22Rv1 (cell line): ENCODE data around the gene SLX4IP.

Source experiments
- CTCF ChIP-seq: fragments of 450-650 bp; IDR thresholded peaks from 2 replicates; pipeline ENCODE4 v1.5.1; 2017; ENCODE audit warnings: mild to moderate bottlenecking
- ZFX ChIP-seq: fragments of 450-650 bp; IDR thresholded peaks from 2 replicates; pipeline ENCODE4 v1.6.1; 2017; ENCODE audit warnings: antibody characterized with exemption, borderline replicate concordance

GRCh38 chr20:10443936-10444335, 8.8 kb downstream of the SLX4IP start:
- TF ChIP-seq CTCF (no peak), ZFX (no peak)
